Activated gamma-delta T cell treated with Interleukin-2 at 50 U/mL for 16 hours (primary cell): ENCODE data around the gene KLK8.
"Not testable (repeated sequence)": the region's sequence is repeated elsewhere in the genome, so short reads cannot be mapped to it uniquely, and the experiment has no call there.

ENCODE experiments used
- DNase-seq: peaks from one replicate; pipeline ENCODE4 v3.0.0-alpha.2; 2020

KLK8 gene

DNA sequence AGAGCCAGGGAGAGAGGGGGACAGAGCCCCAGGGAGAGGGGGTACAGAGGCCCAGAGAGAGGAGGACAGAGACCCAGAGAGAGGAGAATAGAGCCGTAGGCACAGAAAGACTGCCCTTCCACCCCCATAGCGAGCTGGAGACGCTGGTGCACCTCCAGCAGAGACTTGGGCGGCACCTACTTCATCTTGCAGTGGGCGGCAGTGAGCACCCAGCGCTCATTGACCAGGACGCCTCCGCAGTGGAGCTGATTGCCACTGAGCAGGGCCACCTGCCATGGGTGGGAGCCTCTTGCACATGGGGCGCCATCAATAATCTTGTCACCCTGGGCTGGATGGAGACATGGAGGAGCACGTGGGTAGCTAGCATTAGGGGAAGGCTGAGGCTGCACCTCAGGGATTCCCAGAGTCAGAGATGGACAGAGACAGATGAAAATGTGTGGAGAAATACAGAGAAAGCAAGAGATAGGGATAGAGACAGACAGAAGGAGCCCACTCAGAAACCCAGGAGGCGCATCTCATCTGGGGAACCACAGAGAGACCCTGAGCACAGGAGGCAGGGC lies 19.7 kb downstream of the KLK8 start:
- no peak for DNase-seq

DNA sequence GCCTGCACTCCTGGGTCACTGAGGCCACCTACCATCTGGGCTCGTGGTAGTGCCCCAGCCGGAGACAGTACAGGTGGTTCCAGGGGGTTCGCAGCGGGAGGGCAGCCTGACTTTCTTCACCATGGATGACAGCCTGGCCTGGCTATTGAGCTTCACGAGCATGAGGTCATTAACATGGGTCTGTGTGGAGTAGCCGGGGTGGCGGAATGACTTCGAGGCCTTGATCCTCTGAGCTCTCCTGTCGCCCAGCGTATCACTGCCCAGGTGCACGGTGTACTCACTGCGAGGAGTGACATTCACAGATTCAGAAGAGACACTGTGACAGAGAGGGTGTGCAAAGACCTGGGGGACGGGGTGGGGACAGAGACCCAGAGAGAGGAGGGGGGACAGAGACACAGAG lies 21.2 kb downstream of the KLK8 start:
- DNase-seq: no peak

DNA sequence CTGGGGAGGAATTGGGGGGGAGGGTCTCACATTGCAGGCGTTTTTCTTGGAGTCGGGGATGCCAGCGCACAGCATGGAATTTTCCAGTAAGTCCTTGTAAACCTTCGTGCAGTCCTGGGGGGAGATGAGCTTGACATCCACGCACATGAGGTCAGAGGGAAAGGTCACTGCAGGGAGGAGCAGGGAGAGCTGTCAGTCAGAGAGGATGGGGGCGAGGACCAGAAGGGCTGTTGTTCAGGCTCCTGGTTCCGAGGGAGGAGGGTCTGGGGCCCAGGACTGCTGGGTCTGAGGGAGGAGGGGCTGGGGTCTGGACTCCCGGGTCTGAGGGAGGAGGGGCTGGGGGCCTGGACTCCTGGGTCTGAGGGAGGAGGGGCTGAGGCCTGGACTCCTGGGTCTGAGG lies 21.6 kb downstream of the KLK8 start:
- no peak for DNase-seq

DNA sequence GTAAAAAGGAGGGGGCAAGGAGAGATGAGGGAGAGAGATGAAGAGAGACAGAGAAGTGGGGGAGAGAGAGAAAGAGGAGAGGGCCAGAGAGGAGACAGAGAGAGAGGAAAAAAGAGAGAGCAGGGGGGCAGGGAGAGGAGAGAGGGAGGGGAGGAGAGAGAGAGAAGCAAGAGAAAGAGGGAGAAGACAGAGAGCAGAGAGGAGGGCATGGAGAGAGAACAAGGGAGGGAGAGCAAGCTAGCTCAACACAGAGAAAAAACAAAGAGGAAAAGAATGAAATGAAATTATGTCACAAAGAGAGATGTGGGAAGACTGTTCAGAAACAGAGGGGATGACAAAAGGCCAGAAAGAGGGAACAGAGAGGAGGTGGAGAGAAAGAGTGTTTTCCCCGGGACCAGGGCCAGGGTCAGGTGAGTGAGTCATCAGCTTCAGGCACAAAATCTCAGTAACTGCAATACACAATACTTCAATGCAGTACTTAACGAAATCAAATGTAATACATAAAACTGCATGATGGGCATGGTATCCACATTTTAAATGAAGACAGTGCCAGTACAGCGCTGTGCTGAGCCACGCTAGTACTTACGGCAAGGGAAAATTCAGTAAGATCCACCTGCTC lies 22.5 kb downstream of the KLK8 start:
- DNase-seq: no peak

DNA sequence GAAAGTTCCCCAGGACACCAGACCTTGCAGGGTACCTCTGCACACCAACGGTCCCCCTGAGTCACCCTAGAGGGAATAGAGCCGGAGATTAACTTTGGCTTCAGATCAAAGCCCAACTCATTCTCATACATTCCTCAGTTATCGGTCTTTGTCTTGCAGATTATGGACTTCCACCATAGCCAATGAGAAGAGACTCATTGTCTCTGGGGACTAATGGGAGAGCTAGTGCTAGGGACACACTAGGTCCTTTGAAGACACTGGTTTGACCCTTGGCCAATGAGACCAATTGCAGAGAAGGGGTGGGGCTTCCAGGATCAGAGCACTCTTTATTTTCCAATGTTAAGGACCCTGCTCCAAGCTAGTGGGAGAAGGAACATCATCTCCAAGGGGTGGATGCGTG lies 23.8 kb downstream of the KLK8 start:
- no peak for DNase-seq

DNA sequence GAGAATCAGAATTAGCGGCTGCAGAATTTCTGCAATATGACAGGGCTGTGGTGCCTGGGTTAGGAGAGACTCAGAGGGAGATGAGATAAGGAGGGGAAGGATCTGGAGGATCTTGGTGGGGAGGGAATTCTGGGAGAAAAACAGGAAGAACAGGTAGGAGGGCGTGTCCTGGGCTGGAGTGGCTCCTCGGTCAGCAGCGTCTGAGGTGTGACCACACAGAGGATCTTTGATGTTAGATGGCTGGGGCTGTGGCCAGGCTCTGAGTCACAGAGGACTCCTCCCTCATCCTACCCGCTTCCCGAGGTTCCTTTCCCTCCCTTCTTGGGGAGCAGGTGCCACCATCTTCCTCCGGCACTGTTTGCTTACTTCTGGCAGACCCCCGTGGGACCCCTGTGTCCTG lies 25.6 kb downstream of the KLK8 start:
- no peak for DNase-seq

DNA sequence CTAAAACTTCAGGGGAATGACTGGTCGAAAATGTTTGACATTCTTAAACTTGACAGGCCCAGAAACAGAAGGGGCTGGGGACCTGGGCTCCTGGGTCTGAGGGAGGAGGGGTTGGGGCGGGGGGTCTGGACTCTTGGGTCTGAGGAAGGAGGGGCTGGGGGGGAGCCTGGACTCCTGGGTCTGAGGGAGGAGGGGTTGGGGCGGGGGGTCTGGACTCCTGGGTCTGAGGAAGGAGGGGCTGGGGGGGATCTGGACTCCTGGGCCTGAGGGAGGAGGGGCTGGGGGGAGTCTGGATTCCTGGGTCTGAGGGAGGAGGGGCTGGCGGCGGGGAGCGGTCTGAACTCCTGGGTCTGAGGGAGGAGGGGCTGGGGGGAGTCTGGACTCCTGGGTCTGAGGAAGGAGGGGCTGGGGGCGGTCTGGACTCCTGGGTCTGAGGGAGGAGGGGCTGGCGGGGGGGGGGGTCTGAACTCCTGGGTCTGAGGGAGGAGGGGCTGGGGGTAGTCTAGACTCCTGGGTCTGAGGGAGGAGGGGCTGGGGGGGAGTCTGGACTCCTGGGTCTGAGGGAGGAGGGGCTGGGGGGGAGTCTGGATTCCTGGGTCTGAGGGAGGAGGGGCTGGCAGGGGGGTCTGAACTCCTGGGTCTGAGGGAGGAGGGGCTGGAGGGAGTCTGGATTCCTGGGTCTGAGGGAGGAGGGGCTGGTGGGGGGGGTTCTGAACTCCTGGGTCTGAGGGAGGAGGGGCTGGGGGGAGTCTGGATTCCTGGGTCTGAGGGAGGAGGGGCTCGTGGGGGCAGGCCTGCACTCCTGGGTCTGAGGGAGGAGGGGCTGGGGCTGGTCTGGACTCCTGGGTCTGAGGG lies 26.5 kb downstream of the KLK8 start:
- no peak for DNase-seq

DNA sequence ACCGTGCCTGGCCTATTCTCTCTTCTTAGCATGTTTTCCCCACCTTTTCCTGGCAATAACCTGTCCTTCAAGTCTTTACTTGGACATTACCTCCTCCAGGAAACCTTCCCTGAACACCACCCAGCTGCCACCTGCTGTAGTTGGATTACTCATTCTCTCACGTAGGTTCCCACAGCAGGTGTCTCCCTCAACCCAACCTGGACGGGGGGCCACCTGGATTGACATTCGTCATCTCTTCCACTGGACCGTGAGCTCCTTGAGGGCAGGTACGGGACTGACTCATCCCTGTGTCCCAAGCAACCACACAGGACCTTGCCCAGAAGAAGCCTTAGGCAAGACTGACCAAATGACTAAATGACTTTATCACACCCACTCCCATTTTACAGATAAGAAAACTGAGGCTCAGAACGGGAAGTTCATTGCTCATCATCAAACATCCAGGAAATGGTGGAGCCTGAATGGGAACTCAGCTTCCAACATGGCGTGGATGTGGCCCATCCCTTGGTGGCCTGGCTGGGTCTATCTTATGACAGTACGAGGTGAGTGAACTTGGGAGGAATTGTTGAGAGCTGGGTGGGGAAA lies 28.5 kb downstream of the KLK8 start:
- DNase-seq: no peak

DNA sequence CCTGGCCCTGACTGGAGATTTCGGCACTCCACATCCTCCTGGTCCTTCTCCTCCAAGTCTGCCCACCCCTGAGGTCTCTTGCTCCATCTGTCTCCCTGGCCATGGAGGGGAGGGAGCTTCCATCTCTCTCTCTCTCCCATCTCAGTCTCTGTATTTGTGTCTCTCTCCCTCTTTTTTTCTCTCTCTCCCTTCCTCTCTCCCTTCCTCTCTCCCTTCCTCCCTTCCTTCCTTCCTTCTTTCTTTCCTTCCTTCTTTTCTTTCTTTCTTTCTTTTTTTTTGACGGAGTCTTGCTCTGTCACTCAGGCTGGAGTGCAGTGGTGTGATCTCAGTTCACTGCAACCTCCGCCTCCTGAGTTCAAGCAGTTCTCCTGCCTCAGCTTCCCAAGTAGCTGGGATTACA lies 31.6 kb downstream of the KLK8 start:
- DNase-seq: not testable (repeated sequence)

DNA sequence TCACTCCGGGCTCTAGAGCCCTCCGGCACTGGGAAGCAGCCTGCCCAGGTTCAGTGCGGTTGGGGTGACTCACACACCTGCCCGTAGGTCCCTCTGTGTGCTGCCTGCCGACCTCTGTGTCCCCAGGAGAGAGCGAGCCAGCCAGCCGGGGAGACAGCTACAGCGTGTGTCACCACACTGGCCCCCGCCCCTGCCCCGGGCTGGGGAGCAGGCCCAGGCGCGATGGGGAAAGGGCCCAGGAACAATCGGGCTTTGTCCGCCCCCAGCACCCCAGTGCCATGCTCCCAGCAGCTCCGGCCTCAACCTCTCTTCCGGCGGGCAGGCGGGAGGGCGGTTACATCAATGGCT lies 32.0 kb downstream of the KLK8 start, which contains the start of gene KLK6:
Gene KLK6, minus strand, starts transcription at position 179 of the 348 bp plus-strand sequence. CDS start 1,487 bp downstream, outside the sequence.
- no peak for DNase-seq

DNA sequence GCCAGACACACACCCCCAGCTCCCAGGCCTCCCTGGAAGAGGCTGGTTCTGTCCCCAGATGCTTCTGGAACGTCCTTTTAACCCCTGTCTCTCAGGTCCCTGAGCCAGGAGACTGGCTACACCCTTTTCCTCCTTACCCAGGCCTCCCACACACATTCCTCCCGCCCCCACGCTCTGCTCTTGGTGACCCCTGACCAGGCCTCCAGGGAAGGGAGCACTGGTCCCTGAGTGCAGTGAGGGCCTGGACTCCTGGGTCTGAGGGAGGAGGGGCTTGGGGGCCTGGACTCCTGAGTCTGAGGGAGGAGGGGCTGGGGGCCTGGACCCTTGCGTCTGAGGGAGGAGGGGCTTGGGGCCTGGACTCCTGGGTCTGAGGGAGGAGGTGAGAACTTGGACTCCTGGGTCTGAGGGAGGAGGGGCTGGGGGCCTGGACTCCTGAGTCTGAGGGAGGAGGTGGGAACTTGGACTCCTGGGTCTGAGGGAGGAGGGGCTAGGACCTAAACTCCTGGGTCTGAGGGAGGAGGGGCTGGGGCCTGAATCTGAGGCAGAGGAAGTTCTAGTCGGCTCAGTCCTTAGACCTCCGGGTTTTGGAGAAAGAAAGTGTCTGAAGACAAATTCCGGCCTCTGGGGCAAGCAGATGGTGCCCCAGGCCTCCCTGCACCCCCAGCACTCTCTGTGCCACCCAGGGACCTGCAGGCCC lies 32.5 kb downstream of the KLK8 start:
- DNase-seq: no peak

DNA sequence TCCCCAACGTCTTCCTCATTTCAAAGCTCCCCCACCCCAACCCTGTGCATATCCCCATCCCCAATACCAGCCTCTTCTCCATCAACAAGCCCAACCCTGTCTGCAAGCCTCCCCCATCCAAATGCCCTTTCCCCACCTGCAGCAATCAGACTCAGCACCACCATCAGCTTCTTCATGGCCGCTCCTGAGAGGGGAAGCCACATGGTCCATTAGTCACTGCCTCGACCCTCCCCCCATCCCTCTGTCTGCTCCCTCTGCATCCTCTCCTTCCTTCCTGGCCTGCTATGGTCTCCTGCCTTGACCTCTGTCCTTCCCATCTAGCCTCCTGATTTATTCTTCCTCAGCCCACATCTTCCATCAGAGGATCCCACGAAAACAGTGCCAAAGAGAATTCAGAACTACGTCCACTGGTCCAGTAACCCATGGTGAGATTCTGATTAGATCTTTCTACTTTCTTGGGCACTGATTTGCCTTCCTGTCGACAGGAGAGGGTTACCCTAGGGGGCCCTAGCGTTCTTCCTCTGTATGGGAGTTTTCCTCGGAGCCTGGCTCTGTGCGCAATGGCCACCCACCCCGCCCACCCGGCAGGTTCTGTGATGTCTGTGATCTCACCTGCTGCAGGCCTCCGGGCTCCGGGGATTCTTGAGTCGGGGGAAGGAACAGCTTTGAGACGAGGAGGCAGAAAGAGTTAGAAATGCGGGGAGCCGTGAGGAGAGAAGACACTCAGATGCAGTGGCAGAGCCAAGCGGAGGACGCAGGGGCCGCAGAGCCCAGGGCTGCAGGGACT lies 33.3 kb downstream of the KLK8 start:
- DNase-seq: no peak

DNA sequence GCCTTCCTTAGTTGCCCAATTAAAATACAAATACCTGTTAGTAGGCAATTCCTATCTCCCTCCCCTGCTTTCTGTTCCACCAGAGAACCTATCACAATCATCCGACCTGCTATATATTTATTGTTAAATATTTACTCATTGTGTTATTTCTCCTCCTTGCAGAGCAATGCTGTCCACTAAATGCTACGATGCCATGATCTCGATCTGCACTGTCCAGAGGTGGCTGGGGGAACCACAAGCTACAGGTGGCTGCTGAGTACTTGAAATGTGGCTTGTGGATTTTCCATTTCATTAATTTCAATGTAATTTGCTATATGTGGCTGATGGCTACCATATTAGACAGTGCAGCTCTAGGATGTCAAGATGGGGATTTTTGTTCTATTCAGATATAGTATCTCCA lies 37.1 kb downstream of the KLK8 start:
- DNase-seq: no peak

DNA sequence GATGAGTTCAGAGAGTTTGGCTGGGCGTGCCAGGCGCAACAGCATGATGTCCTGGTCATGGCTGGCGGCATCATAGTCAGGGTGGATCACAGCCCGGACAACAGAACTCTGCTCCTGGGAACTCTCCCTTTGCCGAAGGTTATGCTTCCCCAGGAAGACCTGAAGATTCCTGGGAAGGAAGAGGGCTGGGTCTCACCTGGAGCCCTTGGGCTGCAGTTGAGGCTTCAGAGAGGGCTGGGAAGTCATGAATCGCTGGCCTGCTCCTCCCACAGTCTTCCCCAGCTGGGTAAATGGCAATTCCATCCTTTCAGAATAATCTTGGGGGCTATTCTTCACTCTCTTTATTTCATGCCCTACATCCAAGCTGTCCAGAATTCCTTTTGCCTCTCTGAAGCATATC lies 38.0 kb downstream of the KLK8 start:
- DNase-seq: no peak

DNA sequence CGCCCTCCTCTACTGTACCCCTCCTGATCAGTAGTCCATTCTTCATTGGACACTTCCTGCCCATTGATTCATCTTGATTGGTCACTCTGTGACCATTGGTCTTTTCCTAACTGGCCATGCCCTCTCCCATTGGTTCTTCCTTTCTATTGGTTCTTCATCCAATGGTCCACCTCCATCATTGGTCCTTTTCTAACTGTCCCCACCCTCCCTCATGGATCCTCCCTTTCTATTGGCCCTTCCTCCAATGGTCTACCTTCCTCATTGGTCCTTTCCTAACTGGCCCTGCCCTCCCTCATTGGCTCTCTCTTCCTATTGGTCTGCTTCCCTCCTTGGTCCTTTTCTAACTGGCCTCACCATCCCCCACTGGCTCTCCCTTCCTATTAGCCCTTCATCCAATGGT lies 39.2 kb downstream of the KLK8 start:
- DNase-seq: no peak

DNA sequence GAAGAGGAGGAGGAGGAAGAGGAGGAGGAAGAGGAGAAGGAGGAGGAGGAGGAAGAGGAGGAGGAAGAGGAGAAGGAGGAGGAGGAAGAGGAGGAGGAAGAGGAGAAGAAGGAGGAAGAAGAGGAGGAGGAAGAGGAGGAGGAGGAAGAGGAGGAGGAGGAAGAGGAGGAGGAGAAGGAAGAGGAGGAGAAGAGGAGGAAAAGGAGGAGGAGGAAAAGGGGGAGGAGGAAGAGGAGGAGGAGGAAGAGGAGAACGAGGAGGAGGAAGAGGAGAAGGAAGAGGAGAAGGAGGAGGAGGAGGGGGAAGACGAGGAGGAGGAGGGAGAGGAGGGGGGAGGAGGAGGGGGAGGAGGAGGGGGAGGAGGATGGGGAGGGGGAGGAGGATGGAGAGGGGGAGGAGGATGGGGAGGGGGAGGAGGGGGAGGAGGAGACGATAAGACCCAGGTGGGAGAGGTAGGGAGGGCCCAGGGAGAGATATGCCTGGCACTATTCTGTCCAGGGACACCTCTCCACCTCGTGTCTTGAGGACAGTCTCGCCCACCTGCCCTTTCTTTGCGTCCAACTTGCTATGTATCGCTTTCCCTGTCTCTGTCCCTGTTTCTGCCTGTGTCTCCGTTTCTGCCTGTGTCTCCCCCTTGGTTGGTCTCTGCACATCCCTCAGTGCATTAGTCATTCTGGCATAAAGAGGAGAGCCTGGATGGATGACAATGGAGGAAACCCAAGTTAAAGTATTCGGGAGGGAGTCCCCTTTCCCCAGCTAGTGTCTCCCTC lies 41.5 kb downstream of the KLK8 start:
- DNase-seq: no peak

DNA sequence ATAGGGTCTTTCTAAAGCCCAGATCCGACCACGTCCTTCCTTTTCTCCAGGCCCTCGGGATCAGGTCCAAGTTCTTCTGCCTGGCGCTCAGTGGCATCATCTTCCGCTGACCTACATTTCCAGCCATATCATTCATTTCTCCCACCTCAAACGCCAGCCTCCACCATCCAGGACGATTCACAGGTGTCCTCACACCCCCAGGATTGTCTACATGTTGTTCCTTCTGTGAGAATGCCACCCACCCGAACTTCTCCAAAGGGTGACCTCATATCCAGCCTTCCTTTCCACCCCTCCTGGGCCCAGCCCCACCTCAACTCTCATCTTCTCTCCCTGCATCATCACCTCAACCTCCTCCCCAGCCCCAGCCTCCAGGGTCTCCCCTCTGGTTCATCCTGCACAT lies 43.8 kb downstream of the KLK8 start:
- no peak for DNase-seq

DNA sequence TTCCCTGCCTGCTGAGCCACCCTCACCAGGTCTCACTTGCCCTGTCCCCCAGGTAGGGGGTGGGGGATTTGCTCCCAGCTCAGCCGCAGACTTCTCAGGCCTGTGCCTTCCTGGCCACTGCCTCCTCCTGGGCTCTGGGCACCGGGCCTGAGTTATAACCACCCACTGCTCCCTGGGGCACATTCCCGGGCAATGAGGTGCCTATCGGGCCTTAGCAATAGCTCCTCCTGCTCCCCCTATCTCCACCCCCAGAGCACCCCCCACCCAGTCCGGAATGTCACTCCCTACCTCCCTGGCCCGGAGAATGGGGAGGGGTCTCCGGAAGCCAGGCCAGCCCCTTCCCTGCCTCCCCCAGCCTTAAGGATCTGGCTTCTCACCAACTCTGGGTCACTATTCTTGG lies 48.5 kb downstream of the KLK8 start, which contains the start of gene KLK5:
Gene KLK5, minus strand, starts transcription at position 129 of the 400 bp plus-strand sequence. CDS start 381 bp downstream, outside the sequence.
- no peak for DNase-seq

DNA sequence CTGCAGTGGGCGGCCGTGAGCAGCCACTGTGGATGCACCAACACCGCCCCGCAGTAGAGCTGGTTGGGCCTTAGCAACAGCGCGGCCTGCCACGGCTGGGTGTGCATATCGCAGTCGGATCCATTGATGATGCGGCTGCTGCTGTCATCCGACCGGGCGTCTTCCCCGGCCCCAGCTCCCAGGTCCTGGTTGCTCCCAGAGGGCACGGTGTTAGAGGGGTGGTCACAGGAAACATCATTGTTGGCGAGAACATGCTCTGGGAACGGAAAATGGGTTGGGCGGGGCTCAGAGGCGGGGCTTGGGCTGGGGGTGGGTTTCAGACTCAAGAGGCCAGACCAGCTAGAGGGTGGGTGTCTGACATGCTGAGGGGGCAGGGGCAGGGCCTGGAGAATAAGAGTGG lies 51.5 kb downstream of the KLK8 start:
- no peak for DNase-seq

DNA sequence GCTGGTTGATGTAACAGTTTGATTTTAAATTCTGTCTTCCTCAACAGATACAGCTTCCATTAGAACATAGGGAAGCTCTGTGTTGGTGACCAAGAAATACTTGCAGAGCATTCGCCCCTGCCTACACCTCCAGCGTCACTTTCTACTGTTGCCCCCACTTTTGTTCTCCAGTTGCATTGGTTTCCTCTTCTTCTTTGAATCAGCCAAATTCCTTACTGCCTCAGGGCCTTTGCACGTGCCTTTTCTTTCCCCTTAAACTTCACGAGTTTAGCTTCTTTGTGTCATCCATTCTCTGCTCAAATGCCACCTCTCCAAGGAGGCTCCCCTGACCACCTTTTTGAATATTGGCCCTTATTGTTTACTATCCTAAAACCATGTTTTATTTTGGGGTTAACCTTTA lies 54.3 kb downstream of the KLK8 start:
- no peak for DNase-seq
